Activated T-helper 1 cell treated with anti-CD3 and anti-CD28 coated beads, Interleukin-12 subunit alpha, Interleukin-12 subunit beta, Interleukin-2, Interleukin-4 antibody, amounts not matched to agents 30 ng/mL and 10 ng/mL and 1 ng/mL, durations not matched to agents 14 hours and 24 hours and 36 hours (primary cell): ENCODE measurements around the gene ZSCAN12. TPM values are rescaled to one million over a fixed set of nuclear protein-coding genes. Genes with fewer than 3 reads are reported as not detected.
A peak's percentile ranks its signal among the peaks of the same experiment; 100 is the strongest.

Experiments
- DNase-seq: peaks from one replicate; pipeline ENCODE4 v3.0.0; 2021; ENCODE audit warnings: low spot score
- H3K27ac Mint-ChIP-seq: one replicate; pipeline ENCODE4 v1.8.0; 2021; ENCODE audit warnings: mild to moderate bottlenecking, mixed read lengths
- H3K27me3 Mint-ChIP-seq: one replicate; pipeline ENCODE4 v1.8.0; 2022; ENCODE audit warnings: mild to moderate bottlenecking, moderate library complexity, mixed read lengths; ENCODE audit not compliant: insufficient read depth
- H3K36me3 Mint-ChIP-seq: one replicate; pipeline ENCODE4 v1.8.0; 2021; ENCODE audit warnings: low read depth, mixed read lengths
- H3K4me1 Mint-ChIP-seq: one replicate; pipeline ENCODE4 v1.8.0; 2021; ENCODE audit warnings: low read depth, mixed read lengths
- H3K4me3 Mint-ChIP-seq: one replicate; pipeline ENCODE4 v1.8.0; 2021; ENCODE audit warnings: mild to moderate bottlenecking, moderate library complexity, mixed read lengths
- H3K9me3 Mint-ChIP-seq: one replicate; pipeline ENCODE4 v1.8.0; 2021; ENCODE audit warnings: mixed read lengths
- intact Hi-C: fragments of 100-400 bp; cut with micrococcal nuclease; formaldehyde crosslinking; loops from one replicate; pipeline ENCODE4 v1.15.1; 2024
- total RNA-seq: library from RNA; stranded (reverse); gene quantifications from 2 replicates; pipeline ENCODE4 v1.2.3, GENCODE V29; 2022

Gene ZSCAN12
- total RNA-seq, 1 donor from 2014 or later = 5.7 TPM

DNA sequence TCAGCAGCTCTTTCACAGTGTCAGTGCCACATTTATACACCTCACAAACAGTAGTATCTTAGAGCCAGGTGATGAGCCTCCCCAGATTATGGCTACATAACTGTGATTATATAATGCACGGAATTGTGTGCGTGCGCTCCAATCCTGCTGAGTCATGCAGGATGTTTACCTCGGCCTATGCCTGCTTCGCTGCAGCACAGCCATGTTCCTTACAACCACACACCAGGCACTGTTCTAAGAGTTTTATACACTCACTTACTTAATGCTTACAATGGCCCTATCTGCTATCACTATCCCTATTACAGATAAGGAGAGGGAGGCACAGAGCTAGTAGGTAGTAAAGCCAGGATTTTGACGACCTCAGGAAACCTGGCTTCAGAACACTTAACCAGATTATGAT, 42.5 kb downstream of the ZSCAN12 start:
- H3K36me3 Mint-ChIP-seq = peaks cover 6% of the 10 kb centered on the region
- peaks cover 17% of the 10 kb centered on the region for H3K4me1 Mint-ChIP-seq
- DNase-seq = no peak
- intact Hi-C loops = loop anchor here (2.0 to 10.0 kb wide), 2 partner anchors 454 to 1172 kb away; no protein-coding TSS in a partner anchor
- H3K27ac Mint-ChIP-seq = no peak overlapping the region
- no peaks in the 10 kb centered on the region for H3K9me3 Mint-ChIP-seq
- H3K27me3 Mint-ChIP-seq = no peaks in the 10 kb centered on the region
- no peak overlapping the region for H3K4me3 Mint-ChIP-seq

DNA sequence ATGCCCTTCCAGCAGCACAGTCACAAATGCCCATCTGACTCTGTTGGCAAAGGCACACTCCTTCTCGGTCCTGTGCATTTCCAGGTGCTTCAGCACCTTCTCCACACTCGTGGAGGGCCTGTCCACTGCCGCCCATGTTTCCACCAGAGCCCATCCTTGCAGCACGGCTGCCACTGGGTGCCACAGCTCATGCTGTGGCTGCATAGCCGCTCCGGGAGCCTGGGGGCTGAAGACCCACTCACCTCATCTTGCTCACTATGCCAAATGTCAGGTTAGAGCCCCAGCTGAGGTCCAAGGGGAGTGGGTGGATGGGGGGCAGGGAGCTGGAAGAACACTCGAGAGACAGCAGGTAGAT, 42.9 kb downstream of the ZSCAN12 start:
- Mint-ChIP-seq H3K9me3 (no peaks in the 10 kb centered on the region), H3K27ac (no peak overlapping the region), H3K36me3 (peaks cover 6% of the 10 kb centered on the region), H3K27me3 (no peaks in the 10 kb centered on the region), H3K4me3 (no peak overlapping the region), H3K4me1 (peaks cover 19% of the 10 kb centered on the region)
- intact Hi-C loops = loop anchor here (1.0 to 10.0 kb wide), 6 partner anchors 87 to 1172 kb away; no protein-coding TSS in a partner anchor
- no peak for DNase-seq

DNA sequence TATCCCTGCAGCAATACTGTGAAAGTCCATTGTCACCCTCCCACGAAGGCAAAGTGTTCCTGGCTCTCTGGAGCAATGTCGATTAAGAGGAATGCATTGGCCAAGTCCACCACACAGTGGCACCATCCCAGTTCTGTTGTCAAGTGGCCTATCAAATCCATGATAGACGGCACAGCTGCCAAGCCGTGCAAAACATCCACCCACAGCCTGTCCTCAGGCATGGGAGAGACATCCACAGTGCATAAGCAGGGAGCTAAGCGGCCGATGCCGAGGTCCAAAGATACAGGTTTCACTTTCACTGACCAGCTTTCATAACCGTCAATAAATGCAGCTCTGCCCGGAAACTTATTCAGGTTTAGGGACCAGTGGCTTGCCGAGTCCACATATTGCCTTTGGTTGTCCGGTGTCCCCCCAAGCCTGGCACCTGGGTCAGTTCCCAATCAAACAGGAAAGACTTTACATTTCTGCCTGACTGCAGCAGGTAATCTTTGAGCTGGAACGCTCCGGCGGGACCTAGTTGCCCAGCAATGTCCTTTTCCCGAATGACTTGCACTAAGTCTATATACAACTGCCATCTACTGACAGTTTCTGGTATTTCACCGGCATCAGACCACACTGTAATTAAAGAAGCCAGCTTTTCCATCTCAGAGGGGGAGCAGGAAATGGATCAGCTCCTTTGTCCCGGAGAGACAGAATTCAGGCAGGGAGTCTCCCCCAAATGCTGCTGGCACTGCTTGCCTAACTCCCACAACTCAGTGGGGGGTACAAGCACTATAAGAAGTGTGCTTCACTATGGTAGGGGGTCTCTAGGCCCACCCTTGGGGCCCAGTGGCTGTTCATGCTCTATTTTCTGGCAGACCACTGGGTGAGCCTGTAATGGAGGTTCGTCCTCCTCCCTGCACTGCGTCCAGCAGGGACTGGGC, 43.5 kb downstream of the ZSCAN12 start:
- peaks cover 25% of the 10 kb centered on the region for H3K4me1 Mint-ChIP-seq
- peak overlapping the region; percentile 72 for H3K27ac Mint-ChIP-seq
- peak overlapping the region; percentile 86 for H3K4me3 Mint-ChIP-seq
- peaks cover 6% of the 10 kb centered on the region for H3K36me3 Mint-ChIP-seq
- DNase-seq = peak; percentile 48
- no peaks in the 10 kb centered on the region for H3K27me3 Mint-ChIP-seq
- intact Hi-C loops = loop anchor here (1.0 to 10.0 kb wide), 6 partner anchors 87 to 1171 kb away; no protein-coding TSS in a partner anchor
- H3K9me3 Mint-ChIP-seq = no peaks in the 10 kb centered on the region

DNA sequence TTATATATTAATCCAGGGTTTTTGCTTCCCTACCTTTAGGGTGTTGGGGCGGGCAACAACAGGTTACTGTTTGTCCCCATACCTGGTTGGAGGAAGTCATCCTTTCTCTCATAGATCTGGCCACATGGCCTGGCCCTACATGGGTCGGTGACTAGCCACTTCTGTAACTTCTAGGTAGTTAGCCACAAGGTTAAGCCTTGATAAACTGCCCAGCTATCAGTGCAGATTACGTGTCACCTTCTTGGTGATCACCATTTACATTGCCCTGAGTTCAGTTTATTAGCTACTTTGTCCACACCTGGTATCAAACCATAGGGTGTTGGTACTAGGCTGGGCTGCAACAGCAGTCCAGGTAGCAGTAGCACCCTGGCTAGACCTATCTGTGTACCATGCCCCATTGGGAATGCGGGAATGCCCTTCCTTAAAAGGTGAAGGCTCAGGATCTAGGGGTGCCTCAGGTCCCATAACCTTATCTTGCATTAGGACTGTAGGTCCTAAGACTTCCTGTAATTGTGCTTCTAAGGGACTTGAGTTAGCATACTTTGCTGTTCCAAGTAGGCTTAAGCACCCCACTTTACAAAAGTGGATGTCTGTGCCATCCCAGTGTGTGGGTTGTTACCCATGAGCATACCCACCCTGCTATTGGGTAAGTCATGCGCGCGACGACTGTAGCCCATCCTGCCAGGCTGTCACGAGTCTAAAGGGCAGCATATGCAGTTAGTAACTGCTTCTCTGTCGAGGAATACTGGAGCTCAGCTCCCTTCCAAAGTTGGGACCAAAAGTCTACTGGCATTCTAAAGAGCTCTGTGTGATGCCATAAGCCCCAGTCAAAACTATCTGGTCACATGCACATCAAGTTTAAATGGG, 44.6 kb downstream of the ZSCAN12 start:
- intact Hi-C loops = loop anchor here (5.0 to 10.0 kb wide), 2 partner anchors 143 to 1170 kb away; no protein-coding TSS in a partner anchor
- DNase-seq = no peak
- Mint-ChIP-seq H3K36me3 (peaks cover 6% of the 10 kb centered on the region), H3K27me3 (no peaks in the 10 kb centered on the region), H3K4me1 (peaks cover 35% of the 10 kb centered on the region), H3K4me3 (peak overlapping the region; percentile 86), H3K27ac (no peak overlapping the region), H3K9me3 (no peaks in the 10 kb centered on the region)

DNA sequence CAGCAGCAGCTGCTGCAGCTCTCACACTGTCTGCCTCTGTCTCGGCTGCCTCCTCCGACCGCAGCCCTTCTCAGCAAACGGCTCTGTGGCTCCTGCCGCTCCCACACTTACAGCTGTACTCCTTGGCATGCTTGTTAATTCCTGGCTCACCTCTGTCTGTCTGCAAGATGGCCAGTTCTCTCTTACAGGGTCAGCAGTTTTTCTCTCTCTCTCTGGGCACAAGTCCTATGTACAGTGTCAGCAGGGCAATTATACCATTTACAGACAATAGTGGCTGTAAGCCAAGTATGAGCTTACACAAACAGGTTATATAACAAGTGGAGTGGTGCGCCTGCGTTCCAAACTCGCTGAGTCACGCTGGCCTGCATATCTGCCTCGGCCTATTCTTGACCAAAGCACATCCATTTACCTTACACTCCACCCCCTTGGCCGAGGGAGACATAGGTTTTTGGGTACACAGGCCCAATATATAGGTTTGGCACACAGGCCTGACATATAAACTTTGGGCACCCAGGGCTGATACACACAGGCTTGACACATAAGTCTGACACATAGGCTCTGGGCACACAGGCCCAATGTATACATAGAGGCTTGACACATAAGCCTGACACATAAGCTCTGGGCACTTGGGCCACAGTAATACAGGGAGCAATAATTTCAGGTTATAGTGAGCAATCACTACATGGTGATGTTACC, 45.4 kb downstream of the ZSCAN12 start:
- intact Hi-C loops = loop anchor here (5.0 to 10.0 kb wide), 2 partner anchors 142 to 1169 kb away; no protein-coding TSS in a partner anchor

DNA sequence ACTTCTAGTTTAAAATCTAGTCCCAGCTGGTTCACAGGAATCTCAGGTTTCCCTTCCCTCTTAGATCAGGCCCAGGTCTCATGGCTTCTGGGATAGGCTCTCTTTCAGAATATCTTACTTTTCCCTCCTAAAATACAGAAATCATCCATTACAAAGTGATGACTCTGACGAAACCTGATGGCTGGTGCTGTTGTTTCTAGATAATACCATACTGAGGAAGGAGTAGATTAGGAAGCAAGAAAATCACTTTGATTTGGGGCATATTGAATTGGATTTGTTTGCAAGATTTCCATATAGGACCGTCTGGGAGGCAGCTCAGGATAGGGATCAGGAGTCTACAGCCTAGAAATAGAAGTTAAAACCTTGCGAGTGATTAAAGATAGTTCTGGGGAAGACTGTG, 46.2 kb downstream of the ZSCAN12 start:
- H3K27ac Mint-ChIP-seq = no peak overlapping the region
- DNase-seq = no peak
- intact Hi-C loops = loop anchor here (5.0 to 10.0 kb wide), 2 partner anchors 141 to 1169 kb away; no protein-coding TSS in a partner anchor

More for the DNA sequence above, 45.4 kb downstream of the ZSCAN12 start:
- Mint-ChIP-seq H3K27ac (no peak overlapping the region), H3K9me3 (no peaks in the 10 kb centered on the region), H3K27me3 (no peaks in the 10 kb centered on the region), H3K4me3 (no peak overlapping the region), H3K4me1 (peaks cover 40% of the 10 kb centered on the region), H3K36me3 (peaks cover 6% of the 10 kb centered on the region)
- no peak for DNase-seq

DNA sequence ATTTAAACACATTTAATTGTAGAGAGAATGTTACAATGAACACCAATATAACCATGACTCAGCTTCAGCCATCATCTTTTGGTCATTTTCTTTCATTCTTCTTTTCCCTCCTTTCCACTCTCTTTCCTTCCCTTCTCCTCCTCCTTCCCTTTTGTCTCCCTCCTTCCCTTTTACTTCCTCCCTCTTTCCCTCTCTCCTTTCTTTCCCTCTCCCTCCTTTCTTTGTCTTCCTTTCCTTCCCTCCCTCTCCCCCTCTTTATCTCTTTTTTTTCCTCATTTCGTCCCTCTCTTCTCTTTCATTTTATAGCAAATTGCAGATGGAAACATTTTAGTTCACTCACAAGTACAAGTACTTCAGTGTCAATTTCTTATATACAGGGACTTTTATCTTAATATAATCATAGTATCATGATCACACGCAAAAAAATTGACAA, 48.0 kb downstream of the ZSCAN12 start:
- Mint-ChIP-seq H3K4me1 (peaks cover 40% of the 10 kb centered on the region), H3K27me3 (peaks cover 10% of the 10 kb centered on the region), H3K4me3 (peak overlapping the region; percentile 98), H3K27ac (no peak overlapping the region), H3K36me3 (peaks cover 5% of the 10 kb centered on the region), H3K9me3 (no peaks in the 10 kb centered on the region)
- no peak for DNase-seq
- intact Hi-C loops = loop anchor here (5.0 to 10.0 kb wide), 2 partner anchors 139 to 1167 kb away; no protein-coding TSS in a partner anchor

More for the DNA sequence above, 46.2 kb downstream of the ZSCAN12 start:
- Mint-ChIP-seq H3K36me3 (peaks cover 5% of the 10 kb centered on the region), H3K27me3 (no peaks in the 10 kb centered on the region), H3K4me1 (peaks cover 40% of the 10 kb centered on the region), H3K4me3 (no peak overlapping the region), H3K9me3 (no peaks in the 10 kb centered on the region)

DNA sequence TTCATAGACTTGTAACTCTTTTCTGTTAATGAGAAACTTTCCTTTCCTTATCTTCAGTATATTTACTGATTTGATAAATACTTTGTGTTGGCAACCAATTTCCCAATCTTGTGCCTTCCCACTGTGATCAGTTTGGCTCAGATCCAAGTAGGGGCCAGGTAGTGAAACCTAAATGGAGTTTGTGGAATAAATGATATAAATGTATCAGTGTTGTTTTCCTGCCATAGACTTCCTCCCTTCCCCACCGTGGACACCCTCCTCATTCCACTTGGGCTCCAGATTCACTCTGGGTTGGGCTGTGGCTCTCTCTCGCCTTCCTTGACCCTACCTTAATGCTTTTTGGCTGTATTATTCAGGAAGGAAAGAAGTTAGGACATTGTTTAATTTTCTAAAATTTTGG, 48.5 kb downstream of the ZSCAN12 start:
- H3K27ac Mint-ChIP-seq = no peak overlapping the region
- no peak for DNase-seq
- H3K27me3 Mint-ChIP-seq = peaks cover 10% of the 10 kb centered on the region
- H3K4me3 Mint-ChIP-seq = peak overlapping the region; percentile 98
- peaks cover 5% of the 10 kb centered on the region for H3K36me3 Mint-ChIP-seq
- no peaks in the 10 kb centered on the region for H3K9me3 Mint-ChIP-seq
- H3K4me1 Mint-ChIP-seq = peaks cover 37% of the 10 kb centered on the region
- intact Hi-C loops = loop anchor here (5.0 to 10.0 kb wide), 2 partner anchors 139 to 1166 kb away; no protein-coding TSS in a partner anchor

DNA sequence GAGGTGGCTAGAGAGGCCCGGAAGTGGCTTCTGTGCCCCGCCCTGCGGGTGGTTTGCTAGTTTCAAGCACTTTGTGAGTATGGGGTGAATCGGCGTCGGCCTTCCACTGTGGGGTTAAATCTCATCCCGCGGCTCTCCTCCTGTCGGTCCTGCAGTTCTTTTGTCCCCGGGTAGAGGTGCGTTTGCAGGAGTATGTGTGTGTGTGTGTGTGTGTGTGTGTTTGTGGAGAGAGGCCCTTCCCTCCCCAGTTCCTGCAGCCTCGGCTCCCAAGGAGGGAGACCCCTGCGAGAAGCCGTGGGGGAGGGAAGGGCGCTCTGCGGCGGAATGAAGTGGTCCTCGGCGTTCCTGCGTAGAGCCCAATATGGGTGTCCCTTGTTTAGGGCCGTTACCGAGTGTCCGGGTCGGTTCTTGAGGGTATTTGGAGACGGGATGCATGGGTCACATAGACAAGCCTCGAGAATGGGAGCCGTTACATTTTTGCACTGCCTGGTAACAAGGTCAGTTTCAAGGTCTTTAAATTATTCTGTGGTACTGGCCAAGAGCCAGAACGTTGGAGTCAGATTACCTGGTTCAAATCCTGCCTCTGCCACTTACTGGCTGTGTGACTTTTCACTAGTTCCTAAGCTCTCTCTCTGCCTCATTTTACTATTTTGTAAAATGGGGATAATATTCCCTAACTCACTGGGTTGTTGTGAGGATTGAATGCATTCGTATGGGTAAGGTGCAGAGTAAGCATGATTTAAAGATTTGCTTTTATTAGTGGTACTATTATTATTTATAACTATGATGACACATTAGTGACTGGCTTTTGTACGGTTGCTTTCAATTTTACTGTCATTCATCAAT, 49.4 kb downstream of the ZSCAN12 start, which contains the start of gene ZKSCAN3:
ZKSCAN3 (plus strand) TSS at position 56 of the 846 bp plus-strand sequence. CDS start 9,640 bp downstream, outside the sequence.
- Mint-ChIP-seq H3K9me3 (no peaks in the 10 kb centered on the region), H3K27me3 (peaks cover 16% of the 10 kb centered on the region), H3K36me3 (peaks cover 5% of the 10 kb centered on the region), H3K4me1 (peaks cover 28% of the 10 kb centered on the region), H3K27ac (peak within 1 kb of the TSS; percentile 91), H3K4me3 (peak within 1 kb of the TSS; percentile 98)
- intact Hi-C loops = loop anchor here (1.0 to 10.0 kb wide), 8 partner anchors 15 to 1165 kb away; partner anchors contain the start of genes ZKSCAN4, ZNF165, ZSCAN12 and ZSCAN23
- peak; percentile 84 for DNase-seq

DNA sequence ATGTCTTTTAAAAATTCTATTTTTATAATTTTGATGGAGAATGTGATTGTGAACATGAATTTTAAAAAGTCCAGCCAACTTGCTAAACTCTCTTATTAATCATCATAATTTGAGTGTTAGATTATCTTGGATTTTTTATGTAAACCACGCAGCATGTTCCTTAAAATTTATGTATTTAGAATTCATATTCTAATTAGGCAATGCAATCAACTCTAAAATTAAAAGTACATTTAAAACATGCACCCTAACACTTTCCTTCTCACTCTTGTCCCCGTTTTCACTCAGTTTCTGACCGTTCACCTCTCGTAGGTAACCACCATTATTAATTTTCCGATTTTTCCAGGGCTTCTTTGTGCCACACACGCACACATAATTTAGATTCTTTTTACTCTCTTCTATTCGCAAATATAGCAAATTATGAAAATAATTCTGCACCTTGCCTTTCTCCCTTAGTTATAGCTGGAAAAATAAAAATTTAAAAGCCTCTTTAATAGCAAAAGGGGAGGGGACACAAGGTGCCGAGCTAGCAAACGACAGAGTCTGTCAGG, 50.1 kb downstream of the ZSCAN12 start:
- no peaks in the 10 kb centered on the region for H3K9me3 Mint-ChIP-seq
- peaks cover 28% of the 10 kb centered on the region for H3K4me1 Mint-ChIP-seq
- DNase-seq = no peak
- peaks cover 16% of the 10 kb centered on the region for H3K27me3 Mint-ChIP-seq
- peaks cover 5% of the 10 kb centered on the region for H3K36me3 Mint-ChIP-seq
- intact Hi-C loops = loop anchor here (1.0 to 5.0 kb wide), 6 partner anchors 14 to 269 kb away; partner anchors contain the start of genes ZKSCAN4, ZNF165, ZSCAN12 and ZSCAN23
- peak overlapping the region; percentile 91 for H3K27ac Mint-ChIP-seq
- H3K4me3 Mint-ChIP-seq = peak overlapping the region; percentile 98

DNA sequence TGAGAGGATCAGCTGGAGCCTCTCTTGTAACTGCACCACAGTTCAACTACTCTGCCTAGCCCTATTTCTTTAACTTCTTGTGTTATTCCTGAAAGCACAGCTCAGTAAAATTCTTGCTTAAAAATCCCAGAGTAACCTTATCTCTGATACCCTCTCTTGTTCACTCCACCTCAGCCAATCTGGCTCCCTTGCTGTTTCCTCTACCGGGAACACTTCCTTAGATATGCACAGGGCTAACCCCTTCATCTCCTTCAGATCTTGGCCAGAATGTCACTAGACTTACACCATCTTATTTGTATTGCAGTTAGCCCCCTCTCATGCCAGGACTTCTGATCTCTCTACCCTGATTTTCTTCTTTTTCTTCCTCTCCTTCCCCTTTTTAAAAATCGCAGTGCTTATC, 52.4 kb downstream of the ZSCAN12 start:
- no peak overlapping the region for H3K4me3 Mint-ChIP-seq
- peaks cover 16% of the 10 kb centered on the region for H3K27me3 Mint-ChIP-seq
- H3K36me3 Mint-ChIP-seq = no peaks in the 10 kb centered on the region
- DNase-seq = no peak
- intact Hi-C loops = loop anchor here (5.0 kb wide), 1 partner anchor 95 kb away; the partner anchor contains the start of gene ZSCAN23
- peaks cover 6% of the 10 kb centered on the region for H3K9me3 Mint-ChIP-seq
- H3K27ac Mint-ChIP-seq = no peak overlapping the region
- H3K4me1 Mint-ChIP-seq = peaks cover 23% of the 10 kb centered on the region
